GM18951 (cell line): ENCODE data around the gene ARHGEF40.

ENCODE experiments used
- POLR2A ChIP-seq: IDR thresholded peaks from 4 replicates; pipeline ENCODE4 v1.6.1; 2011; ENCODE audit warnings: mild to moderate bottlenecking; ENCODE audit not compliant: insufficient read length, insufficient read depth; ENCODE audit errors: extremely low read depth
- in situ Hi-C: fragments of 300-500 bp; cut with MboI; formaldehyde crosslinking; loops from one replicate; pipeline ENCODE4 v1.12.0; 2022; ENCODE audit warnings: low sequenced_read_pairs, mixed read lengths, inconsistent platforms; ENCODE audit not compliant: unreplicated experiment

ARHGEF40 gene

GRCh38 chr14:21048638-21049037 lies 21.5 kb upstream of the ARHGEF40 start:
- in situ Hi-C loops = no loop called here

DNA sequence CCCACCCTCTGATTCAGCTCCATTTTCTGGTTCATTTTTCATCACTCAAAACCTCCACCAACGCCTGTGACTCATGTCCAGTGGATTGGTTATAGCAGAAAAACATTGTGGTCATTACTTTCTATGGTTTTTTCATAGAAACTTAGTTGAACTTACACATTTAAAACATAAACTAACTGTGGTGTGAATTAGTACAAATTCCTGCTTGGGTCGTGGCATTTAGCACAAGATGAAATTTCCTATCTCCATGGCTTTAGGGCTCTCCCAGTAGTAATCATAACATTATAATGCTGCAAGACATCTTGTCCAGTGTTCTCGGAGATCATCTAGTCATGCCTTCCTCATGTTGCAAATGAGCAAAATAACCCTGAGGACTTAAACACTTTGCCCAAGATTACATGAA lies 20.8 kb upstream of the ARHGEF40 start:
- TF ChIP-seq POLR2A = no peak
- in situ Hi-C loops = no loop called here

More at GRCh38 chr14:21048638-21049037, 21.5 kb upstream of the ARHGEF40 start:
- TF ChIP-seq POLR2A = no peak

DNA sequence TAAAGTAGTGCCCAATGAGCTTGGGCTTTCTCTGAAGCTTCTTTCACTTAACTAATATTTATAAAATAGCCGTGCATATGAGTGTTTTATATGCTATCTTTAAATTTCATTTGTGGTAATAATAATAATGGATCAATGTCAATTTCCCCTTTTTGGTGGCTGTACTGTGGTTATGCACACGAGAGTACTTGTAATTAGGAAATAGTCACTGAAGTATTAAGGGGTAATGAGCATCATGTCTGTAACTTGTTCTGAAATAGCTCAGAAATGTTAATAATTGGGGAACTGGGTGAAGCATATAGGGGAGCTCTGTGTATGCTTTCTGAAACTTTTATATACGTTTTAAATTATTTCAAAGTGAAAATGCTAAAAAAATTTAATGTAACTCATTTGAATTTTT lies 19.5 kb upstream of the ARHGEF40 start:
- no peak for TF ChIP-seq POLR2A
- in situ Hi-C loops = no loop called here

GRCh38 chr14:21053184-21054122 lies 16.7 kb upstream of the ARHGEF40 start:
- in situ Hi-C loops = no loop called here

GRCh38 chr14:21054123-21054767 lies 15.9 kb upstream of the ARHGEF40 start:
- in situ Hi-C loops = no loop called here
- no peak for TF ChIP-seq POLR2A

More at GRCh38 chr14:21053184-21054122, 16.7 kb upstream of the ARHGEF40 start:
- TF ChIP-seq POLR2A = no peak

GRCh38 chr14:21054768-21055145 lies 15.3 kb upstream of the ARHGEF40 start:
- no peak for TF ChIP-seq POLR2A
- in situ Hi-C loops = no loop called here

GRCh38 chr14:21055432-21056117 lies 14.5 kb upstream of the ARHGEF40 start:
- in situ Hi-C loops = no loop called here
- no peak for TF ChIP-seq POLR2A

GRCh38 chr14:21056520-21057163 lies 13.5 kb upstream of the ARHGEF40 start:
- no peak for TF ChIP-seq POLR2A
- in situ Hi-C loops = no loop called here

DNA sequence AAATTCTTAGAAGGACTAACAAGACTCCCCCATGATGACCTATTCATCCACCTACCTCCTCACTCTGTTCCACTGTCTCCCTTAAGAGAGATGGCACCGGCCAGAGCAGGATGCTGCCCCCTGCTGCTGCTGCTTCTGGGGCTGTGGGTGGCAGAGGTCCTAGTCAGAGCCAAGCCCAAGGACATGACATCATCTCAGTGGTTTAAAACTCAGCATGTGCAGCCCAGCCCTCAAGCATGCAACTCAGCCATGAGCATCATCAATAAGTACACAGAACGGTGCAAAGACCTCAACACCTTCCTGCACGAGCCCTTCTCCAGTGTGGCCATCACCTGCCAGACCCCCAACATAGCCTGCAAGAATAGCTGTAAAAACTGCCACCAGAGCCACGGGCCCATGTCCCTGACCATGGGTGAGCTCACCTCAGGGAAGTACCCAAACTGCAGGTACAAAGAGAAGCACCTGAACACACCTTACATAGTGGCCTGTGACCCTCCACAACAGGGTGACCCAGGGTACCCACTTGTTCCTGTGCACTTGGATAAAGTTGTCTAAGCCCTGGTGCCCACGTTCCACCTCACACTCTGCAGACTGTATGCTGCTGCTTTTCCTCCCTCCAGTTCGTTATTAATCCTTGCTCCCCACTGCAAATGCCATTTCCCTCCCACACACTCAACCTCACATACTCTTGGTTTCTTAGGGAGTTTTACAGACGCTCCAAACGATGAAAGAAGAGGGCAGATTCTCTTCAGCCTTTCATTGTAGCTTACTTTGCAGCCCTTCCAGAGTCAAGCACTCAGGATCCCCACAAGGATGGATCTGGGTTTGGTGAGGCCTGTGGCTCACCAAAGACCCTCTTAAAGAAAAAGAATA lies 12.1 kb upstream of the ARHGEF40 start, which contains the start of gene RNASE8:
Gene RNASE8 (plus strand): TSS at position 20 of the 873 bp plus-strand sequence. CDS start 71 bp downstream, at position 91.
- TF ChIP-seq POLR2A = no peak
- in situ Hi-C loops = no loop called here

GRCh38 chr14:21058903-21059302 lies 11.2 kb upstream of the ARHGEF40 start:
- in situ Hi-C loops = no loop called here
- no peak for TF ChIP-seq POLR2A

DNA sequence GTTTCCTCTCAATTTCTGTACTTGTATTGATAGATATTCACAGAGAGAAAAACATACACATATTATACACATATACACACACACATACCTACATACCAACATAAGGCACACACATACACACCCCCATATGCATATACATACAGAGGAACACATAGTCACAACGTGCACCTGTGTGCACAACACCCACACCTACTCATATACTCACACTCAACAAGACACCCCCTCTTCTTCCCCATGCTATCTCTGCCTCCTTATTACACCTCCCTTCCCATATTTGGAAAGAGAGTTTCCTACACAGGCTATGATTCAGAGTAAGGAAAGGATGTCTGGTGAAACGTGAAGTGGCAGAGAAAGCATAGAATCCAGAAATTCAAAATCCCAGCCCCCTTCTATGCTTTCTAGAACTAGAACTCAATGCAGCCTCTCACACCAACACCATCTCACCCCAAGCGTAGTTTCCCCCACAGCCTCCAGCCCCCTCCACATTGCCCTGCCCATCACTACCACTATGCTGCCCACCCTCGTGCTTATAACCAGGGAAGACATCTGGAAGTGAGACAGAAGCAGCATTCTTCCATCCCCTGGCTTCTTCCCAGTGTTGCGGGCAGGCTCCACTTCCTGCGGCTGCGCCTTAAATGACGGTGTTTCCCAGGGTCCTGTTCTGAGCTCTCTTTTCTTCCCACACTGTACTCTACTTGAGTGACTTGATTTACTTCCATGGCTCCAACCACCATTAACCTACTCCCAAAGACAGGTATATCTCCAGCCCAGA lies 10.1 kb upstream of the ARHGEF40 start:
- in situ Hi-C loops = no loop called here
- TF ChIP-seq POLR2A = no peak
